HCT116 (cell line): Measurements from ENCODE around the gene CIBAR2. TPM values are rescaled to one million over a fixed set of nuclear protein-coding genes. Genes with fewer than 3 reads are reported as not detected.

Experiments
- ATAC-seq: fragments of 200-7000 bp; cut with Tn5 transposase; 2 replicates; pipeline ENCODE4 v1.9.1; 2020; ENCODE audit warnings: mild to moderate bottlenecking, moderate library complexity
- BruUV-seq: library from RNA; stranded (reverse); fragments of 400-500 nt; replicated peaks from 2 replicates; lab custom pipeline; 2021; lab: Mats Ljungman, UMichigan
- CTCF ChIA-PET: fragments of 300-600 bp; sonication (Branson Sonifier 250); formaldehyde crosslinking; loops from one replicate; lab custom pipeline; 2021; ENCODE audit warnings: antibody characterized with exemption; lab: Charles Lee
- POLR2A ChIA-PET: fragments of 300-600, 350-600 bp; sonication (Branson Sonifier 250); formaldehyde crosslinking; loops from one replicate; lab custom pipeline; 2021; ENCODE audit warnings: antibody characterized with exemption; lab: Charles Lee
- RAD21 ChIA-PET, 2 experiments: fragments of 300-600 bp; sonication (Branson Sonifier 250); formaldehyde crosslinking; loops; one replicate each; lab custom pipeline; 2023; ENCODE audit warnings: low total read pairs in 2 of 2; ENCODE audit not compliant: uncharacterized antibody in 2 of 2, unreplicated experiment in 2 of 2, low non-redundant PET in 1 of 2; lab: Charles Lee
- DNase-seq: peaks from one replicate; pipeline ENCODE4 v3.0.0-alpha.2; 2010; ENCODE audit warnings: low read depth, low spot score
- H2AFZ ChIP-seq: fragments of 200-600 bp; shearing (Covaris generic), sonication (generic); 2 replicates; pipeline ENCODE4 v1.6.1; 2017; ENCODE audit warnings: low read depth, mixed run types, mixed read lengths, antibody characterized with exemption, low read length; ENCODE audit not compliant: poor library complexity, severe bottlenecking
- H3K27ac ChIP-seq: 2 replicates; pipeline ENCODE4 v1.5.1; 2012; ENCODE audit warnings: low read depth, low read length
- H3K27me3 ChIP-seq: fragments of 200-600 bp; sonication (generic); 2 replicates; pipeline ENCODE4 v1.6.1; 2016; ENCODE audit warnings: mixed run types, low read length, mixed read lengths; ENCODE audit not compliant: insufficient read depth
- H3K36me3 ChIP-seq, 2 experiments: fragments of 200-500 bp in 1 of 2; fragments of 200-600 bp in 1 of 2; sonication (Bioruptor generic) in 1 of 2; sonication (generic) in 1 of 2; 2 replicates each; pipeline versions ENCODE4 v1.5.1 to v1.6.1; 2014 to 2016; ENCODE audit warnings: low read length in 2 of 2, inconsistent platforms in 1 of 2, mixed read lengths in 1 of 2, mixed run types in 1 of 2; ENCODE audit not compliant: insufficient read depth in 2 of 2, control insufficient read depth in 1 of 2
- H3K4me1 ChIP-seq, 2 experiments: fragments of 200-600 bp in 1 of 2; sonication (generic) in 1 of 2; 2 replicates each; pipeline versions ENCODE4 v1.5.1 to v1.6.1; 2012 to 2017; ENCODE audit warnings: low read length in 2 of 2, inconsistent platforms in 1 of 2, mild to moderate bottlenecking in 1 of 2, mixed read lengths in 1 of 2, mixed run types in 1 of 2, moderate library complexity in 1 of 2; ENCODE audit not compliant: insufficient read depth in 2 of 2, control insufficient read depth in 1 of 2
- H3K4me2 ChIP-seq: fragments of 200-600 bp; sonication (generic); 2 replicates; pipeline ENCODE4 v1.6.1; 2017; ENCODE audit warnings: mixed run types, low read length, mixed read lengths
- H3K4me3 ChIP-seq, 2 experiments: fragments of 200-600 bp in 1 of 2; sonication (generic) in 1 of 2; replicated peaks in 1 of 2; 2 replicates each; pipeline ENCODE4 v1.5.1; 2011 to 2016; ENCODE audit warnings: low read length in 2 of 2, control low read depth in 1 of 2, low read depth in 1 of 2, mild to moderate bottlenecking in 1 of 2, mixed read lengths in 1 of 2, mixed run types in 1 of 2
- H3K79me2 ChIP-seq: fragments of 200-600 bp; sonication (generic); 2 replicates; pipeline ENCODE4 v1.6.1; 2017; ENCODE audit warnings: mild to moderate bottlenecking, mixed run types, low read length, moderate library complexity, mixed read lengths; ENCODE audit not compliant: insufficient read depth
- H3K9ac ChIP-seq: fragments of 200-600 bp; sonication (generic); 2 replicates; pipeline ENCODE4 v1.6.1; 2016; ENCODE audit warnings: low read length, mixed read lengths
- H3K9me2 ChIP-seq: fragments of 200-600 bp; sonication (generic), shearing (Covaris generic); 2 replicates; pipeline ENCODE4 v1.6.1; 2017; ENCODE audit warnings: mixed run types, mild to moderate bottlenecking, moderate library complexity; ENCODE audit not compliant: insufficient read depth
- H3K9me3 ChIP-seq, 2 experiments: fragments of 200-500 bp in 1 of 2; fragments of 200-600 bp in 1 of 2; sonication (Bioruptor generic) in 1 of 2; sonication (generic) in 1 of 2; 2 replicates each; pipeline ENCODE4 v1.6.1; 2014 to 2017; ENCODE audit warnings: low read length in 2 of 2, mixed read lengths in 2 of 2, inconsistent platforms in 1 of 2, low read depth in 1 of 2, mild to moderate bottlenecking in 1 of 2, mixed run types in 1 of 2, moderate library complexity in 1 of 2; ENCODE audit not compliant: control insufficient read depth in 1 of 2, insufficient read depth in 1 of 2
- H4K20me1 ChIP-seq: fragments of 200-600 bp; sonication (generic), shearing (Covaris generic); 2 replicates; pipeline ENCODE4 v1.6.1; 2017; ENCODE audit warnings: mixed run types, mild to moderate bottlenecking, moderate library complexity; ENCODE audit not compliant: insufficient read depth
- CTCF ChIP-seq, 3 experiments: fragments of 200-600 bp in 1 of 3; sonication (generic) in 1 of 3; IDR thresholded peaks in 2 of 3; conservative IDR thresholded peaks in 1 of 3; 2 replicates each; pipeline ENCODE4 v1.5.1; 2012 to 2017; ENCODE audit warnings: low read depth in 2 of 3, low read length in 2 of 3, antibody characterized with exemption in 1 of 3, borderline replicate concordance in 1 of 3, control low read depth in 1 of 3, mild to moderate bottlenecking in 1 of 3, mixed read lengths in 1 of 3, mixed run types in 1 of 3, moderate library complexity in 1 of 3; ENCODE audit not compliant: insufficient read depth in 1 of 3
- EGR1 ChIP-seq: IDR thresholded peaks from 2 replicates; pipeline ENCODE4 v1.6.1; 2012; ENCODE audit warnings: low read depth
- ELF1 ChIP-seq: IDR thresholded peaks from 2 replicates; pipeline ENCODE4 v1.6.1; 2012; ENCODE audit warnings: low read depth, borderline replicate concordance
- JUND ChIP-seq: IDR thresholded peaks from 2 replicates; pipeline ENCODE4 v1.6.1; 2012
- POLR2A ChIP-seq: IDR thresholded peaks from 2 replicates; pipeline ENCODE4 v1.7.0; 2011; ENCODE audit warnings: borderline replicate concordance; ENCODE audit not compliant: insufficient read depth, insufficient read length; ENCODE audit errors: extremely low read depth
- POLR2AphosphoS5 ChIP-seq: IDR thresholded peaks from 2 replicates; pipeline ENCODE4 v1.6.1; 2011; ENCODE audit warnings: mild to moderate bottlenecking, low read depth, low read length, moderate library complexity
- RAD21 ChIP-seq: IDR thresholded peaks from 2 replicates; pipeline ENCODE4 v1.6.1; 2012; ENCODE audit warnings: low read depth, mild to moderate bottlenecking
- SIN3A ChIP-seq: IDR thresholded peaks from 2 replicates; pipeline ENCODE4 v1.6.1; 2012; ENCODE audit warnings: low read depth
- SP1 ChIP-seq: IDR thresholded peaks from 2 replicates; pipeline ENCODE4 v1.6.1; 2012; ENCODE audit warnings: low read depth
- SRF ChIP-seq: IDR thresholded peaks from 2 replicates; pipeline ENCODE4 v1.6.1; 2012; ENCODE audit warnings: low read depth
- TCF7L2 ChIP-seq: IDR thresholded peaks from 2 replicates; pipeline ENCODE4 v1.7.0; 2011; ENCODE audit warnings: borderline replicate concordance, inconsistent platforms; ENCODE audit not compliant: insufficient read depth, insufficient read length; ENCODE audit errors: extremely low read depth
- ZBTB33 ChIP-seq: IDR thresholded peaks from 2 replicates; pipeline ENCODE4 v1.6.1; 2011; ENCODE audit warnings: mild to moderate bottlenecking, low read length, moderate library complexity; ENCODE audit not compliant: insufficient replicate concordance; ENCODE audit errors: extremely low read depth
- ZFX ChIP-seq: fragments of 450-650 bp; IDR thresholded peaks from 2 replicates; pipeline ENCODE4 v1.6.1; 2017
- intact Hi-C: fragments of 100-400 bp; cut with micrococcal nuclease; formaldehyde crosslinking; loops from 2 replicates; pipeline ENCODE4 v1.10.0; 2022
- total RNA-seq: library from RNA; stranded (reverse); gene quantifications from one replicate; pipeline ENCODE4 v1.2.1, GENCODE V29; 2021; ENCODE audit not compliant: unreplicated experiment
- TF ChIP-seq, protein P1 (sequence below): IDR thresholded peaks from 2 replicates; pipeline ENCODE4 v1.6.1; 2012

Gene CIBAR2
- total RNA-seq, 1 experiment from 2014 or later, result 0.27 TPM

DNA sequence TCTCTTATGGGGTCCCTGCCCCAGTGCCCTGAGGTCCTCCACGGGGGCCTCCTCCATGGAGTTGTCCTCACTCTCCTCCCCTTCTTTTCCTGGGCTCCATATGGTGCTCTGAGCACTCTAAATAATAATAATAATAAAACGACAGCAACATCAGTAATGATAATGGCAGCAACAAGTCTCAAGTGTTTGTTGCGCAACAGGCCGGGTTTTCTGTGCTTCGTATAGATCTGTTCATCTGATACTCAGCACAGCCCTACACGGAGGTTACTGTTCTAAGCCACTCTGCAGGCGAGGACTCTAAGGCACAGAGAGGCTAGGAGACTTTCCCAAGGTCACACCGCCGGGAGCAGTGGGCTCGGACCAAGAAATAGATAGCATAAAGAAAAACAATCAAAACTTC, 13.7 kb downstream of the CIBAR2 start:
- Histone ChIP-seq H3K4me3 (no peak overlapping the region), H3K36me3 (no peaks in the 10 kb centered on the region), H3K9me2 (no peaks in the 10 kb centered on the region), H3K79me2 (no peaks in the 10 kb centered on the region), H3K27me3 (peaks cover 9% of the 10 kb centered on the region), H3K9me3 (no peaks in the 10 kb centered on the region), H3K4me1 (no peaks in the 10 kb centered on the region), H3K27ac (no peak overlapping the region), H4K20me1 (no peaks in the 10 kb centered on the region), H2AFZ (no peak overlapping the region), H3K9ac (no peak overlapping the region), H3K4me2 (no peak overlapping the region)
- ChIA-PET RAD21 (no interaction called here), CTCF (interaction anchor here (2.0 kb wide), 1 partner anchor 16 kb away, joined by 7 read pairs; no protein-coding TSS in a partner anchor), POLR2A (no interaction called here)
- DNase-seq (no peak), ATAC-seq (no peak)
- intact Hi-C loops, result no loop called here
- BruUV-seq, result no TSS peak
- TF ChIP-seq SIN3A (no peak), JUND (no peak)

DNA sequence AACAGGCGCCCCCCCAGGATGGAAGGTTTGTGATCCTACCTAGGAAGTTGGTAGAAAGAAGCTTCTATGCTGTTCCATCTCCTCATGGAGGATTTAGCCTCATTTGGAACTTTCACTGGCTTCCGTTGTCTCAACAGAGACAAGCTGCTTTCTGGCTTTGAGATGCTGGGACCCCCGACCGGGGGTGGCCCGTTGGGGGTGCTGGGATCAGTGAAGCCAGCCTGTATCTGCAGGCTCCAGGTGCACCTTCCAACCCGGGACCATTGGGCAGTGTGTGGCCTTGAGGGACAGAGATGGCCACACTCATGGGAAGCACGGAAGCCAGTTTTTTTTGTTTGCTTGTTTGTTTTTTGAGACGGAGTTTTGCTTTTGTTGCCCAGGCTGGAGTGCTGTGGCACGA, 15.4 kb downstream of the CIBAR2 start:
- no peaks in the 10 kb centered on the region for H3K36me3 ChIP-seq
- no peak overlapping the region for H3K4me3 ChIP-seq
- POLR2A ChIA-PET, result no interaction called here
- no peaks in the 10 kb centered on the region for H3K9me3 ChIP-seq
- no TSS peak for BruUV-seq
- H3K27me3 ChIP-seq, result peaks cover 9% of the 10 kb centered on the region
- ATAC-seq (no peak), DNase-seq (no peak)
- no peaks in the 10 kb centered on the region for H3K79me2 ChIP-seq
- no peak overlapping the region for H3K4me2 ChIP-seq
- no peaks in the 10 kb centered on the region for H3K9me2 ChIP-seq
- H3K9ac ChIP-seq, result no peak overlapping the region
- no peaks in the 10 kb centered on the region for H3K4me1 ChIP-seq
- intact Hi-C loops, result no loop called here
- RAD21 ChIA-PET, result no interaction called here
- H2AFZ ChIP-seq, result no peak overlapping the region
- no peak overlapping the region for H3K27ac ChIP-seq
- no peaks in the 10 kb centered on the region for H4K20me1 ChIP-seq
- CTCF ChIA-PET, result interaction anchor here (3.0 kb wide), 1 partner anchor 11 kb away, joined by 23 read pairs; no protein-coding TSS in a partner anchor
- TF ChIP-seq POLR2A (no peak), ZFX (no peak), SP1 (no peak), RAD21 (no peak), ZBTB33 (no peak), TCF7L2 (no peak), EGR1 (no peak), POLR2AphosphoS5 (no peak), JUND (no peak), SRF (no peak), CTCF (IDR thresholded peaks at IDR 0.05 in 2 of 3, conservative IDR thresholded peaks at IDR 0.05 in 1 of 3; ENCODE audit: borderline replicate concordance in 1 of 3, insufficient read depth in 1 of 3, low read depth in 2 of 3, low read length in 2 of 3) (no peak), SIN3A (no peak), ELF1 (no peak)
- TF ChIP-seq, protein P1, sequence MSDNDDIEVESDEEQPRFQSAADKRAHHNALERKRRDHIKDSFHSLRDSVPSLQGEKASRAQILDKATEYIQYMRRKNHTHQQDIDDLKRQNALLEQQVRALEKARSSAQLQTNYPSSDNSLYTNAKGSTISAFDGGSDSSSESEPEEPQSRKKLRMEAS, result no peak
